Lower leg skin (tissue), 3 donors: ENCODE results near the gene MYL9.

Experiments used
- CTCF ChIP-seq, 3 donors: fragments of 450-650 bp; IDR thresholded peaks; one replicate each; pipeline ENCODE4 v1.5.1; 2016; ENCODE audit warnings: antibody characterized with exemption in 3 of 3, mild to moderate bottlenecking in 3 of 3, moderate library complexity in 2 of 3
- POLR2A ChIP-seq, 2 donors: fragments of 450-650 bp; IDR thresholded peaks; one replicate each; pipeline ENCODE4 v1.6.1; 2016 to 2017; ENCODE audit warnings: antibody characterized with exemption in 2 of 2, mild to moderate bottlenecking in 1 of 2, moderate library complexity in 1 of 2

GRCh38 chr20:36574366-36575135 is 33.2 kb downstream of the MYL9 start:
- peak in 1 of 3 donors; percentile 16 for TF ChIP-seq CTCF (IDR thresholded peaks at IDR 0.05)
- TF ChIP-seq POLR2A (IDR thresholded peaks at IDR 0.05), result no peak
